SU-DHL-6 (cell line): ENCODE measurements around the gene PTTG1.

Experiments
- H2AFZ ChIP-seq: fragments of 200-600 bp; sonication (generic); 2 replicates; pipeline ENCODE4 v1.6.1; 2014; ENCODE audit warnings: low read depth, mild to moderate bottlenecking, moderate library complexity, mixed read lengths, antibody characterized with exemption, low read length; ENCODE audit not compliant: severe bottlenecking
- H3F3A ChIP-seq: fragments of 200-600 bp; shearing (Covaris generic); 2 replicates; pipeline ENCODE4 v1.6.0; 2016; ENCODE audit warnings: antibody characterized with exemption, mild to moderate bottlenecking; ENCODE audit not compliant: insufficient read depth
- H3K27ac ChIP-seq: fragments of 200-600 bp; sonication (generic); 2 replicates; pipeline ENCODE4 v1.5.1; 2016; ENCODE audit warnings: low read depth, mild to moderate bottlenecking, low read length, moderate library complexity, mixed read lengths
- H3K27me3 ChIP-seq: fragments of 200-600 bp; sonication (generic), shearing (Covaris generic); 2 replicates; pipeline ENCODE4 v1.6.0; 2014; ENCODE audit warnings: mild to moderate bottlenecking, low read length
- H3K36me3 ChIP-seq: fragments of 200-600 bp; sonication (generic); 2 replicates; pipeline ENCODE4 v1.6.1; 2014; ENCODE audit warnings: mild to moderate bottlenecking, low read length, mixed read lengths
- H3K4me2 ChIP-seq: fragments of 300-600, 200-600 bp; shearing (Covaris generic), sonication (generic); 2 replicates; pipeline ENCODE4 v1.6.0; 2014; ENCODE audit warnings: low read length, low read depth, mild to moderate bottlenecking; ENCODE audit not compliant: poor library complexity, severe bottlenecking
- H3K4me3 ChIP-seq: fragments of 200-600 bp; sonication (generic); 2 replicates; pipeline ENCODE4 v1.5.1; 2014; ENCODE audit warnings: antibody characterized with exemption, low read length, mild to moderate bottlenecking, mixed read lengths; ENCODE audit not compliant: insufficient read depth, poor library complexity, severe bottlenecking
- H3K79me2 ChIP-seq: fragments of 200-600 bp; sonication (generic); 2 replicates; pipeline ENCODE4 v1.6.1; 2014; ENCODE audit warnings: mild to moderate bottlenecking, low read length, moderate library complexity; ENCODE audit not compliant: insufficient read depth
- H3K9ac ChIP-seq: fragments of 200-600 bp; sonication (generic); 2 replicates; pipeline ENCODE4 v1.7.0; 2014; ENCODE audit warnings: mild to moderate bottlenecking, low read length
- H3K9me2 ChIP-seq: fragments of 200-600 bp; sonication (generic); replicated peaks from 2 replicates; pipeline ENCODE4 v1.6.1; 2014; ENCODE audit warnings: low read length; ENCODE audit not compliant: insufficient read depth
- H3K9me3 ChIP-seq: fragments of 200-600 bp; sonication (generic); 2 replicates; pipeline ENCODE4 v1.6.1; 2014; ENCODE audit warnings: low read length, mixed read lengths; ENCODE audit not compliant: insufficient read depth
- H4K20me1 ChIP-seq: fragments of 200-600 bp; sonication (generic); 2 replicates; pipeline ENCODE4 v1.6.1; 2014; ENCODE audit warnings: low read depth, mild to moderate bottlenecking, antibody characterized with exemption, low read length, moderate library complexity, mixed read lengths
- CTCF ChIP-seq: fragments of 200-600 bp; sonication (generic); IDR thresholded peaks from one replicate; pipeline ENCODE4 v1.5.1; 2017; ENCODE audit warnings: antibody characterized with exemption, mild to moderate bottlenecking, low read length, moderate library complexity; ENCODE audit not compliant: insufficient read depth, poor library complexity, severe bottlenecking
- EZH2phosphoT487 ChIP-seq: fragments of 200-600 bp; sonication (generic), shearing (Covaris generic); conservative IDR thresholded peaks from 2 replicates; pipeline ENCODE4 v1.6.1; 2018; ENCODE audit warnings: mild to moderate bottlenecking, antibody characterized with exemption, low read length, moderate library complexity, mixed read lengths

PTTG1 gene

GRCh38 chr5:160421625-160422258, at the start of gene PTTG1:
PTTG1 (plus strand) TSS chr5:160421855; CDS start chr5:160422313, 458 bp downstream.
- Histone ChIP-seq H3K27me3 (no peaks in the 10 kb centered on the region), H3K4me3 (peak within 1 kb of the TSS; percentile 90), H3K9me2 (no peaks in the 10 kb centered on the region), H3K79me2 (peaks cover 69% of the 10 kb centered on the region), H3K9ac (peak within 1 kb of the TSS; percentile 73), H3K36me3 (peaks cover 30% of the 10 kb centered on the region), H3F3A (peaks cover 32% of the 10 kb centered on the region), H4K20me1 (no peaks in the 10 kb centered on the region), H2AFZ (peak within 1 kb of the TSS; percentile 86), H3K27ac (peak within 1 kb of the TSS; percentile 96), H3K9me3 (no peaks in the 10 kb centered on the region), H3K4me2 (peak within 1 kb of the TSS; percentile 99)
- TF ChIP-seq CTCF = no peak

GRCh38 chr5:160375166-160375565, 46.5 kb upstream of the PTTG1 start:
- H3K27ac ChIP-seq = no peak overlapping the region
- no peaks in the 10 kb centered on the region for H4K20me1 ChIP-seq
- no peak overlapping the region for H3K4me3 ChIP-seq
- no peak overlapping the region for H2AFZ ChIP-seq
- H3K4me2 ChIP-seq = no peak overlapping the region
- H3K9me3 ChIP-seq = no peaks in the 10 kb centered on the region
- no peaks in the 10 kb centered on the region for H3K79me2 ChIP-seq
- TF ChIP-seq CTCF (no peak), EZH2phosphoT487 (no peak)
- no peaks in the 10 kb centered on the region for H3K36me3 ChIP-seq
- no peak overlapping the region for H3K9ac ChIP-seq
- H3F3A ChIP-seq = no peaks in the 10 kb centered on the region
- H3K9me2 ChIP-seq = no peaks in the 10 kb centered on the region
- H3K27me3 ChIP-seq = no peaks in the 10 kb centered on the region

- H3K9me2 ChIP-seq = no peaks in the 10 kb centered on the region
- H3K27me3 ChIP-seq = no peaks in the 10 kb centered on the region
- no peak overlapping the region for H3K27ac ChIP-seq
- no peaks in the 10 kb centered on the region for H3F3A ChIP-seq
- H4K20me1 ChIP-seq = no peaks in the 10 kb centered on the region
- no peaks in the 10 kb centered on the region for H3K36me3 ChIP-seq
- H3K9me3 ChIP-seq = no peaks in the 10 kb centered on the region
- H3K9ac ChIP-seq = no peak overlapping the region
- no peak overlapping the region for H3K4me2 ChIP-seq
- H3K4me3 ChIP-seq = no peak overlapping the region
- H3K79me2 ChIP-seq = no peaks in the 10 kb centered on the region
- TF ChIP-seq EZH2phosphoT487 = no peak
- no peak for TF ChIP-seq CTCF
- no peak overlapping the region for H2AFZ ChIP-seq
Measured at GRCh38 chr5:160375701-160376100, 46.0 kb upstream of the PTTG1 start.
